Adrenal gland (tissue), 5 donors: Measurements from ENCODE around the gene CNTNAP2.

Experiments used
- POLR2A ChIP-seq, 2 donors: fragments of 450-650 bp; IDR thresholded peaks; one replicate each; pipeline ENCODE4 v1.6.1; 2017; ENCODE audit warnings: antibody characterized with exemption in 2 of 2, mild to moderate bottlenecking in 2 of 2, moderate library complexity in 1 of 2
- TF ChIP-seq, protein P1 (sequence below), 6 experiments: fragments of 450-650 bp in 4 of 6; fragments of 200-600 bp in 2 of 6; sonication (generic) in 1 of 6; IDR thresholded peaks; 1 replicate in 5 of 6; 2 replicates in 1 of 6; pipeline versions ENCODE4 v1.5.1 to v1.8.0; 2016 to 2021; ENCODE audit warnings: antibody characterized with exemption in 6 of 6, mild to moderate bottlenecking in 2 of 6, moderate library complexity in 1 of 6
- donor health status: DM: no; HTN: no; CAD: no.

DNA sequence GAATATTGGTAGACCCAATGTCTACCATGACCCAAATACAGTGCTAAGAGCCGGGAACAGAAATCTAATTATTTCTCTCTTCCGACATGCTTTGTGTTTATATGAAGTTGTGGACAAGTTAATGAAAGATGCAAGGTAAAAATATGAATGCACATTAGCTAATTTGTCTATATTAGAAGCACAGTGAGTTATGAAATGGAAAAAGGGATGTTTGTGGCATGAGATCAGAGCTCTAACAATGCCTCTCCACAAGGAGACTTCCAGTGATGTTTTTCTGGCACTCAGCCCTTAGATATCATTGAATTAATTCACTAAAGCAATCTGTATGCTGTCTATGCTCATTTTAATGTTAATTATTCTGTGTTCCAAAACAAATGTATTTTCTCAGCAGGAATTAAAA, 897.2 kb downstream of the CNTNAP2 start:
- no peak for TF ChIP-seq POLR2A (IDR thresholded peaks at IDR 0.05)
- TF ChIP-seq, protein P1, sequence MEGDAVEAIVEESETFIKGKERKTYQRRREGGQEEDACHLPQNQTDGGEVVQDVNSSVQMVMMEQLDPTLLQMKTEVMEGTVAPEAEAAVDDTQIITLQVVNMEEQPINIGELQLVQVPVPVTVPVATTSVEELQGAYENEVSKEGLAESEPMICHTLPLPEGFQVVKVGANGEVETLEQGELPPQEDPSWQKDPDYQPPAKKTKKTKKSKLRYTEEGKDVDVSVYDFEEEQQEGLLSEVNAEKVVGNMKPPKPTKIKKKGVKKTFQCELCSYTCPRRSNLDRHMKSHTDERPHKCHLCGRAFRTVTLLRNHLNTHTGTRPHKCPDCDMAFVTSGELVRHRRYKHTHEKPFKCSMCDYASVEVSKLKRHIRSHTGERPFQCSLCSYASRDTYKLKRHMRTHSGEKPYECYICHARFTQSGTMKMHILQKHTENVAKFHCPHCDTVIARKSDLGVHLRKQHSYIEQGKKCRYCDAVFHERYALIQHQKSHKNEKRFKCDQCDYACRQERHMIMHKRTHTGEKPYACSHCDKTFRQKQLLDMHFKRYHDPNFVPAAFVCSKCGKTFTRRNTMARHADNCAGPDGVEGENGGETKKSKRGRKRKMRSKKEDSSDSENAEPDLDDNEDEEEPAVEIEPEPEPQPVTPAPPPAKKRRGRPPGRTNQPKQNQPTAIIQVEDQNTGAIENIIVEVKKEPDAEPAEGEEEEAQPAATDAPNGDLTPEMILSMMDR (IDR thresholded peaks at IDR 0.05), result no peak
